ENCODE measurements around the gene PHETA1.

The PHETA1 gene

DNA sequence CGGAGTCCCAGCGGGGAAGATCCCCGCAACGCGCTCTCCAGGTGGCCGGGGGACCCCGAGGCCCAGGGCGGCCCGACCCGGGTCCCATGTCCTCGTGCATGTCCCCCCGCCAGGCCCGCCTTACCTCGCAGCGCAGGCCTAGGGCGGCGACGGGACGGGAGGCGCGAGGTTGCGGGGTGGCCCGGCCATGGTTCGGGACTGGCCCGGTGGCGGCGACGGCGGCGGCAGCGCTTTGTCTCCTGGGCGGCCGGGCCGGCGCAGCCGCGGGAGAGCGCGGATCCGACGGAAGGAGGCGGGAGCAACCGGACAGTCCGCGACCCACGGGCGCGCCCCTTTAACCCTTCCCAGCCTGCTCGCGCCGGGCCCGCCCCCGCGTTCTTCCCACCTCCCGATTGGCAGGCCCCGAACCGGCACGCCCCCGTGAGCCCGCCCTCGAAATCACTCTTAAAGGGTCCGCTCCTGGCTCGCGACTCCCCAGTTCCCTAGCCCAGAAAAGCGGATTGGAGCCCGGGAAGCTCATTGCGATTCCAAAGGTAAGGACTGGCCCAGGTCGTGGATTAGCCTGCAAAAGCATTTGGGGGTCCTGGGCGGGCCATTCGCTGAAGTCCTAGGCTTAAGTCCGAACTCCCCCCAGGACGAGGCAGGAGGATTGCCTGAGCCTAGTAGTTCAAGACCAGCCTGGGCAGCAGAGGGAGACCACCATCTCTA is at the start of gene PHETA1:
TSS of gene PHETA1 (minus strand) at position 308 of the 708 bp plus-strand sequence. CDS start 5,668 bp downstream, outside the sequence.
- DNase-seq: peak; percentile 9

DNA sequence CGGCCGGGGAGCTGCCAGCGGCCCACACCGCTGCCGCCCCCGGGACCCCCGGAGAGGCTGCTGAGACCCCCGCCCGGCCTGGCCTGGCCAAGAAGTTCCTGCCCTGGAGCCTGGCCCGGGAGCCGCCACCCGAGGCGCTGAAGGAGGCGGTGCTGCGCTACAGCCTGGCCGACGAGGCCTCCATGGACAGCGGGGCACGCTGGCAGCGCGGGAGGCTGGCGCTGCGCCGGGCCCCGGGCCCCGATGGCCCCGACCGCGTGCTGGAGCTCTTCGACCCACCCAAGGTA is 49.6 kb upstream of the PHETA1 start:
- DNase-seq: no peak

DNA sequence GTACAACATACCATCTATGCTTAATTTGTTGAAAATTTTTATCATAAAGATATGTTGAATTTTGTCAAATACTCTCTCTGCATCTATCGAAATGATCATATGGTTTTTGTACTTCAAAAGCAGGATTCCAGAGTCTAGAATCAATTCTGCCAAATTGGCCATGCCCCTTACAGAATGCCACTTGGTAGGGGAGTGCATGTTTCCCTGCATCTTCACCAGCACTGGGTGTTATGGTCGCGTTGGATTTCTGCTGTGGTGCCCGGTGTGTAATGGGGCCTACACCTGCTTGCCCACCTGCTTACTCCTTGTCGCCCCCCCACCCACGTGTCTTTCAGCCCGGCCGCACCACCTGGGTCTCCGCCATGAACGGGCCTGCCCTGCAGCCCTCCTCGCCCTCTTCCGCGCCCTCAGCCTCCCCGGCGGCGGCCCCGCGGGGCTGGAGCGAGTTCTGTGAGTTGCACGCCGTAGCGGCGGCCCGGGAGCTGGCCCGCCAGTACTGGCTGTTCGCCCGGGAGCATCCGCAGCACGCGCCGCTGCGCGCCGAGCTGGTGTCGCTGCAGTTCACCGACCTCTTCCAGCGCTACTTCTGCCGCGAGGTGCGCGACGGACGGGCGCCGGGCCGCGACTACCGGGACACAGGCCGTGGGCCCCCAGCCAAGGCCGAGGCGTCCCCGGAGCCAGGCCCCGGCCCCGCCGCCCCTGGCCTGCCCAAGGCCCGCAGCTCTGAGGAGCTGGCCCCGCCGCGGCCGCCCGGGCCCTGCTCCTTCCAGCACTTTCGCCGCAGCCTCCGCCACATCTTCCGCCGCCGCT is 49.1 kb upstream of the PHETA1 start:
- no peak for DNase-seq

- DNase-seq: no peak
Observed at GRCh38 chr12:111417290-111417689, 48.4 kb upstream of the PHETA1 start.

DNA sequence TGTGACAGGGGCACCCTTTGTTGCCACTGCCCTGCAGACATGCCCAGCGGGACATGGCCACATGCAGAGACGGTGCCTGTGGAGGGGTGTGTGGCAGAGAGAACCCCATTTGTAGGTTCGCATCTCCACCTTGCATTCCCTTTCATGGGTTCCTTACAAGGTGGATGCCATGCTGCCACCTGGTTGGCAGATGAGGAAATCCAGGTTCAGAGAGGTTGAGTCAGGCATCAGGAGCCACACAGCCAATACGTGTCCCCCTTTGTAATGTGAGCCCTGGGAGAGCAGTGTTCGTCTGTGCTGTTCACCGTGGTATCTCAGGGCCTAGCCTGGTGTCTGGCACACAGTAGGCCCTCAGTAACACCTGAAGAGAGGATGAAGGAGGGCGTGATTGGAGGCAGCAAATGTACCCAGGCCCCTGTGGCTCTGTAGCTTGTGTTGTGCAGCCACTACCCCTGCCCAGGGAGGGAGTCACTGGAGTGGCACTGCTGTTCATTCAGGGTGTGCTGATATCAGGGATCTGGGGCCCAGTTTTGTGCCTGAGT is 45.9 kb upstream of the PHETA1 start:
- DNase-seq: no peak

GRCh38 chr12:111413442-111414086 is 44.7 kb upstream of the PHETA1 start:
- DNase-seq: no peak

DNA sequence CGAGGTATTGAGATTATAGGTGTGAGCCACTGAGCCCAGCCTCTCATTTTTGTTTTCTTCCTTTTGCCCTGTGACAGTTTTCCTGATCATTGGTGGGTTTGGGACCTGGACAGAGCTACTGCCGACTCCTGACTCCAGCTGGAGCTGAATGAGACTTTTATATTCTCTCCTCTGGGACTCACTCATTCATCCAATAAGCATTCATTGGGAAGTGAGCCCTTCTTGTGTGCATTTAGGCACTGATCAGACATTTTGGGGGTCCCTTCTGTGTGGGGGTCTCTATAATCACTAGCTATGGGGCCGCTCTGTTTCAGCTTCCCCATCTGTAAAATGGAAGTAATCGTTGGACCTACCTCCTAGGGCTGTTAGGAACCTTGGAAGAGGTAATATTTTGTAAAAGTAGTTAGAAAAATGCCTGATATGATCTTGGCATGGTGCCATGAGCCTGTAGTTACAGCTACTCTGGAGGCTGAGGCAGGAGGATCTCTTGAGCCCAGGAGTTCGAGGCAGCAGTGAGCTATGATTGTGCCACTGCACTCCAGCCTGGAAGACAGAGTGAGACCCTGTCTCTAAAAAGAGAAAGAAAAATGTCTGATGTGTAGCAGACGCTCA is 44.0 kb upstream of the PHETA1 start:
- DNase-seq: no peak

DNA sequence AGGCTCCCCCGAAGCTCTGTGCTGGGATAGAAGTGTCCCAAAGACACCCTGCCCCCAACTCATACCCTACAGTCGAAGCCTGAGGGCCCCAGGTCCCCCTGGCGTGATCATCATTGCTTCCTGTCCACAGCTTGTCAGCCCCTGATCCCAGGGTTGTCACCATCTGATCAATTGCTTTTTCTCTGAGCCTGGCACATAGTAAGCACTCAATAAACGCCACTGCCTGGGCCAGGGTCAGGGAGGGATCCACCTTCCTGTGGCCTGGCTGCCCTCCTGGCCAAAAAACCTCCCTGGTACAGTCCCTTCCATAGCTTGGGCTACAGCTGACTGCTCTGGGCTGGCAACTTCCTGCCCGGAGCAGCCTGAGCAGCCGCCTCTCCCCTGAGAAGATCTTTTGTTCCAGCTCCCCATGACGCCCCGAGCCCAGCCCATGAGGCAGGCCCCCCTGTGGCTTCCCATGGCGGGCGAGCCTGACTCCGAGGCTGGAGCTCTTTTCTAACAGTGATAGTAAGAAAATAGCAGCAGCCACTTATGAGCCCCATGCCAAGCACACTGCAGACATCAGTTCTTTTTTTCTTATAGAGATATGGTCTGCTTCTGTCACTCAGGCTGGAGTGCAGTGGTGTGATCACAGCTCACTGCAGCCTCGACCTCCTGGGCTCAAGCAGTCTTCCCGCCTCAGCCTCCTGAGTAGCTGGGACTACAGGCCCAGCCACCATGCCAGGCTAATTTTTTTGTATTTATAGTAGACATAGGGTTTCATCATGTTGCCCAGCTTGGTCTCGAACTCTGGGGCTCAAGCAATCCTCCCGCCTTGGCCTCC is 43.3 kb upstream of the PHETA1 start:
- DNase-seq: no peak

- no peak for DNase-seq
Observed at GRCh38 chr12:111411185-111411764, 42.4 kb upstream of the PHETA1 start.

GRCh38 chr12:111410431-111411184 is 41.7 kb upstream of the PHETA1 start:
- DNase-seq: no peak

DNA sequence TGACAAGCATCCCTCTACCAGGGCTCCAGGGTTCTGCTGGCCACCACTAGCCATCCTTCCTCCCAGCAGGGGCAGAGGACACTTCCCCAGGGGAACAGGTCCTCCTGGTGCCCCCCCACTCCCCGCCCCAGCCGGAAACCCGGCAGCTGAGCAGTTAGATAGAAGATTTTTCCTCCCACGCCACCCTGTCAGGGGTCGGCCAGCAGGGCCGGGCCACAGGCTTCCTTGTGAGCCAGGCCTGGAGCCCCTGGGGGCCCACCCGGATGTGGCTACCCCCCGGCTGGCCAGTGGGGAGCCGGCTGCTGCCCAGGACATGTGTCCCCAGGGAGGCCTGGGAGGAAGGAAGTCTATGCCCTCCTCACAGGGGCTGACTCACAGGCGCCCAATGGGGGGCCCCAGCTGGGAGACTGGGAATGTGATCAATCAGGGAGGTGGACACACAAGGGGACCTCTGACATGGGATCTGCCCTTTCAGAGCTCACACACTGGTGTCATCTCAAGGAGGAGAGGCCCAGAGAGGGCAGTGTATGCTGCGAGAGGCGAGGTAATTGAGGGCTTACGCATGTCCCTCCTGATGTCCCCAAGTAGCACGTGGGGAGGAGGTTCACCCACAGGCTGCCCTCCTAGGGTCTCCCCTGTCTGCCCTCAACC is 41.0 kb upstream of the PHETA1 start:
- no peak for DNase-seq

- no peak for DNase-seq
Observed at GRCh38 chr12:111409403-111409779, 40.5 kb upstream of the PHETA1 start.

- no peak for DNase-seq
Observed at GRCh38 chr12:111408686-111409402, 39.9 kb upstream of the PHETA1 start.

- no peak for DNase-seq
Observed at GRCh38 chr12:111408116-111408440, 39.2 kb upstream of the PHETA1 start.

- DNase-seq: no peak
Observed at GRCh38 chr12:111407377-111408115, 38.7 kb upstream of the PHETA1 start.

DNA sequence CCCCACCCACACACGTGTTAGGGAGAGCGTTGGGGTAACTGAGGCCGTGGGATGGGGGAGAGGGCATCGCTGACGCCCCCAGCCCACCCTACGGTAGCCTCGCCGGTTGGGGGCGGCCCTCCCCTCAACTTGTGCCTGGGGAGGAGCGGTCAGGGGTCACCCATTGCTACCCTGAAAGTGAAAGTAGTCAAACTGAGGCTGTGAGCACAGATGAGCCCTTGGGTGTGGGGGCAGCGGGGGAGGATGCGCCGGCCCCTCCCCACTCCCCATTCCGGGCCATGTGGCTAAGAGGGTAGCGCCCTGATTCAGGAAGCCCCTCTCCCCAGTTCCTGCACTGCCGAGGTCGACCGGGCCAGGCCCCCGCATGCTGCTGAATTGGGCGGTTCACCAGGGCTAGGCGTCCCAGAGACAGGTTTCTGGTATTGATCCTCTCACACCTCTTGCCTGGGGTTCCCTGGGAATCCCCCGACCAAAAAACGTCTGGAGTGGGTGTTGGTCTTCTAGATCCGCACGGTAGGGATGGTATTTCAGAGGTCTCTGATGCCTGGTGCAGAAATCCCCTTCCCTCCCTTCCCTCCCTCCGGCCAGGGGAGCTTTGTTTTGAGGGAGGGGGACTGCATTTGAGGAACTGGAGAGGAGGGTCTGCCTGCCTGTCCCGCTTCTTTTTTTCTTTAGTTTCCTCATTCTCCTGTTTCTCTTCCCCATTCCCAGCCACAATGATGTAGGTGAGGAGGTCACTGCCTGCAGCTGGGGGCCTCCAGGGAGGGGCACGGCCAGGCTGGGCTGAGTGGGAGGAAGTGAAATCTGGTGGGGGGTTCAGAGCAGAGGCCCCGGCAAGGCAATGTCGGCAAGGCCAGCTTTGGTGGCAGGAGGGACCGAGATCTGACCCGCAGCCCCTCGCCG is 37.8 kb upstream of the PHETA1 start:
- no peak for DNase-seq

DNA sequence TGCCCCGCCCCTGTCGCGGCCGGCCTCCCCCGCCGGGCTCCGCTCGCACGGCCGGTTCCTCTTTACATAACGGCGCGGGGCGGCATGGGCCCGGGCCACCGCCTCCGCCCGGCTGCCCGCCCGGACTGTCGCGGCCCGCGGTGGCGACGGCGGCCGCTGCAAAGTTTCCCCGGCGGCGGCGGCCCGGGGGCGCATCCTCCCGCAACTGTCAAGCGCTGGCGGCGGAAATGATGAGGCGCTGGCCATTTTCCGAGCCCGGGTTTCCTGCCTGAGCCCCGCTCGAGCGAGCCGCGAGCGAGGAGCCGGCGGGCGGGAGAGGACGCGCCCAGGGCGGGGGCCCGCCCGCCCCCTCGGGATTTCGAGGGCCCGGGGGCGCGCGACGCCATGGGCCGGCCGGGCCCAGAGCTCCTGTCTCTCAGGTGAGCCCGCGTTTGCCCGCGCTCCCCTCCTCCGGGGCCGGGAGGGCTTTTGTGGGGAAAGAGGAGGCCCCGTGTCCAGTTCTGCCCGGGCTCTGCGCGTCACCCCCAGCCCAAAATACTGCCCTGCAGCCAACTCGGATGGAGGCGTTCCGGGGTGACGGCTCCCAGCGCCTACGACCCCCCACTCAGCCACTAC is 37.1 kb upstream of the PHETA1 start, which contains the start of gene SH2B3:
TSS of gene SH2B3 (plus strand) at position 65 of the 615 bp plus-strand sequence. CDS start 12,223 bp downstream, outside the sequence.
- no peak for DNase-seq

All from GOT3 (cell line).